ENCODE results near the gene RBM20.

GRCh38 chr10:110709964-110710587 lies 65.9 kb downstream of the RBM20 start:
- no peak for TF ChIP-seq CTCF (IDR thresholded peaks at IDR 0.05)
- no peak for TF ChIP-seq EZH2phosphoT487 (IDR thresholded peaks at IDR 0.05)

Data from neural progenitor cell (in vitro differentiated cells).